Activated T-helper 1 cell treated with anti-CD3 and anti-CD28 coated beads, Interleukin-2, amount 50 U/mL, for 16 hours (primary cell): ENCODE results near the gene COL4A2.

Experiments
- DNase-seq, 2 donors: peaks; one replicate each; pipeline ENCODE4 v3.0.0-alpha.2; 2020; ENCODE audit warnings: low read depth in 1 of 2, low spot score in 1 of 2

COL4A2 gene

GRCh38 chr13:110468986-110469495 is 162.0 kb downstream of the COL4A2 start:
- DNase-seq = no peak

- DNase-seq = no peak
Measured at GRCh38 chr13:110469597-110469996, 162.5 kb downstream of the COL4A2 start.

GRCh38 chr13:110470272-110471009 is 163.4 kb downstream of the COL4A2 start:
- no peak for DNase-seq

GRCh38 chr13:110471156-110471832 is 164.2 kb downstream of the COL4A2 start:
- no peak for DNase-seq

- no peak for DNase-seq
Measured at GRCh38 chr13:110471833-110472162, 164.7 kb downstream of the COL4A2 start.

GRCh38 chr13:110472904-110473563 is 165.9 kb downstream of the COL4A2 start:
- no peak for DNase-seq

- no peak for DNase-seq
Measured at GRCh38 chr13:110474713-110475112, 167.6 kb downstream of the COL4A2 start.

- DNase-seq = no peak
Measured at GRCh38 chr13:110475117-110475516, 168.0 kb downstream of the COL4A2 start.

- no peak for DNase-seq
Measured at GRCh38 chr13:110475550-110476219, 168.6 kb downstream of the COL4A2 start.

- DNase-seq = no peak
Measured at GRCh38 chr13:110476220-110476617, 169.1 kb downstream of the COL4A2 start.

GRCh38 chr13:110477706-110478245 is 170.7 kb downstream of the COL4A2 start:
- DNase-seq = no peak

- no peak for DNase-seq
Measured at GRCh38 chr13:110478405-110479214, 171.5 kb downstream of the COL4A2 start.

- DNase-seq = no peak
Measured at GRCh38 chr13:110479215-110479545, 172.1 kb downstream of the COL4A2 start.

GRCh38 chr13:110479648-110480047 is 172.6 kb downstream of the COL4A2 start:
- DNase-seq = no peak

GRCh38 chr13:110480161-110480560 is 173.1 kb downstream of the COL4A2 start:
- DNase-seq = no peak

- DNase-seq = no peak
Measured at GRCh38 chr13:110483386-110483968, 176.4 kb downstream of the COL4A2 start.

- DNase-seq = no peak
Measured at GRCh38 chr13:110484290-110485048, 177.4 kb downstream of the COL4A2 start.

- DNase-seq = no peak
Measured at GRCh38 chr13:110485604-110486003, 178.5 kb downstream of the COL4A2 start.

GRCh38 chr13:110486061-110486715 is 179.1 kb downstream of the COL4A2 start:
- no peak for DNase-seq
